HG02973 (cell line): ENCODE measurements around the gene RDM1.

Source experiments
- ATAC-seq: cut with Tn5 transposase; IDR thresholded peaks from one replicate; pipeline ENCODE4 v1.9.1; 2021; ENCODE audit warnings: moderate library complexity; ENCODE audit not compliant: unreplicated experiment

Gene RDM1

GRCh38 chr17:35934760-35935159 is 4.2 kb upstream of the RDM1 start:
- ATAC-seq: no peak

GRCh38 chr17:35932586-35932985 is 2.0 kb upstream of the RDM1 start:
- no peak for ATAC-seq

- no peak for ATAC-seq
Observed at GRCh38 chr17:35931794-35932425, 1.3 kb upstream of the RDM1 start.

GRCh38 chr17:35927714-35928113 is 2.9 kb downstream of the RDM1 start:
- no peak for ATAC-seq

GRCh38 chr17:35923609-35924114 is 6.9 kb downstream of the RDM1 start:
- ATAC-seq: no peak

- no peak for ATAC-seq
Observed at GRCh38 chr17:35920229-35920628, 10.3 kb downstream of the RDM1 start.

- no peak for ATAC-seq
Observed at GRCh38 chr17:35918665-35919064, 11.9 kb downstream of the RDM1 start.

- ATAC-seq: no peak
Observed at GRCh38 chr17:35917519-35918213, 12.9 kb downstream of the RDM1 start.

- no peak for ATAC-seq
Observed at GRCh38 chr17:35915153-35915964, 15.2 kb downstream of the RDM1 start.

GRCh38 chr17:35914354-35914753 is 16.2 kb downstream of the RDM1 start:
- ATAC-seq: no peak

- no peak for ATAC-seq
Observed at GRCh38 chr17:35913609-35914008, 17.0 kb downstream of the RDM1 start.

- ATAC-seq: no peak
Observed at GRCh38 chr17:35912942-35913341, 17.6 kb downstream of the RDM1 start.

- no peak for ATAC-seq
Observed at GRCh38 chr17:35912339-35912912, 18.1 kb downstream of the RDM1 start.

- no peak for ATAC-seq
Observed at GRCh38 chr17:35909408-35909807, 21.2 kb downstream of the RDM1 start.

GRCh38 chr17:35907691-35908090 is 22.9 kb downstream of the RDM1 start:
- no peak for ATAC-seq

- no peak for ATAC-seq
Observed at GRCh38 chr17:35906926-35907637, 23.5 kb downstream of the RDM1 start.

GRCh38 chr17:35906191-35906925 is 24.2 kb downstream of the RDM1 start:
- ATAC-seq: no peak

- ATAC-seq: no peak
Observed at GRCh38 chr17:35903451-35903850, 27.1 kb downstream of the RDM1 start.

- ATAC-seq: no peak
Observed at GRCh38 chr17:35901631-35902175, 28.9 kb downstream of the RDM1 start.
